SK-N-MC (cell line): ENCODE measurements around the gene PCNA.

ENCODE experiments used
- EZH2 ChIP-seq: fragments of 200-600 bp; sonication (generic); IDR thresholded peaks from one replicate; pipeline ENCODE4 v1.6.1; 2017; ENCODE audit warnings: antibody characterized with exemption
- POLR2AphosphoS5 ChIP-seq: IDR thresholded peaks from 2 replicates; pipeline ENCODE4 v1.6.1; 2012; ENCODE audit warnings: mild to moderate bottlenecking, low read depth, low read length, borderline replicate concordance

GRCh38 chr20:5096463-5096862 is 23.3 kb downstream of the PCNA start:
- TF ChIP-seq POLR2AphosphoS5 (no peak), EZH2 (no peak)
